Measurements from ENCODE around the gene ANKMY1.

ANKMY1 gene

GRCh38 chr2:240579071-240579762 is 21.4 kb upstream of the ANKMY1 start:
- no peak for DNase-seq (ENCODE audit: insufficient read length, low spot score)
- TF ChIP-seq, protein P1, sequence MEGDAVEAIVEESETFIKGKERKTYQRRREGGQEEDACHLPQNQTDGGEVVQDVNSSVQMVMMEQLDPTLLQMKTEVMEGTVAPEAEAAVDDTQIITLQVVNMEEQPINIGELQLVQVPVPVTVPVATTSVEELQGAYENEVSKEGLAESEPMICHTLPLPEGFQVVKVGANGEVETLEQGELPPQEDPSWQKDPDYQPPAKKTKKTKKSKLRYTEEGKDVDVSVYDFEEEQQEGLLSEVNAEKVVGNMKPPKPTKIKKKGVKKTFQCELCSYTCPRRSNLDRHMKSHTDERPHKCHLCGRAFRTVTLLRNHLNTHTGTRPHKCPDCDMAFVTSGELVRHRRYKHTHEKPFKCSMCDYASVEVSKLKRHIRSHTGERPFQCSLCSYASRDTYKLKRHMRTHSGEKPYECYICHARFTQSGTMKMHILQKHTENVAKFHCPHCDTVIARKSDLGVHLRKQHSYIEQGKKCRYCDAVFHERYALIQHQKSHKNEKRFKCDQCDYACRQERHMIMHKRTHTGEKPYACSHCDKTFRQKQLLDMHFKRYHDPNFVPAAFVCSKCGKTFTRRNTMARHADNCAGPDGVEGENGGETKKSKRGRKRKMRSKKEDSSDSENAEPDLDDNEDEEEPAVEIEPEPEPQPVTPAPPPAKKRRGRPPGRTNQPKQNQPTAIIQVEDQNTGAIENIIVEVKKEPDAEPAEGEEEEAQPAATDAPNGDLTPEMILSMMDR (IDR thresholded peaks at IDR 0.05; ENCODE audit: insufficient read depth, missing control alignments): no peak
- no peak for FAIRE-seq

GRCh38 chr2:240578488-240578887 is 20.7 kb upstream of the ANKMY1 start:
- FAIRE-seq (no peak), DNase-seq (ENCODE audit: insufficient read length, low spot score) (no peak)
- TF ChIP-seq, protein P1 (IDR thresholded peaks at IDR 0.05; ENCODE audit: insufficient read depth, missing control alignments): no peak

GRCh38 chr2:240578110-240578450 is 20.3 kb upstream of the ANKMY1 start:
- DNase-seq (ENCODE audit: insufficient read length, low spot score): no peak
- TF ChIP-seq, protein P1 (IDR thresholded peaks at IDR 0.05; ENCODE audit: insufficient read depth, missing control alignments): no peak
- no peak for FAIRE-seq

DNA sequence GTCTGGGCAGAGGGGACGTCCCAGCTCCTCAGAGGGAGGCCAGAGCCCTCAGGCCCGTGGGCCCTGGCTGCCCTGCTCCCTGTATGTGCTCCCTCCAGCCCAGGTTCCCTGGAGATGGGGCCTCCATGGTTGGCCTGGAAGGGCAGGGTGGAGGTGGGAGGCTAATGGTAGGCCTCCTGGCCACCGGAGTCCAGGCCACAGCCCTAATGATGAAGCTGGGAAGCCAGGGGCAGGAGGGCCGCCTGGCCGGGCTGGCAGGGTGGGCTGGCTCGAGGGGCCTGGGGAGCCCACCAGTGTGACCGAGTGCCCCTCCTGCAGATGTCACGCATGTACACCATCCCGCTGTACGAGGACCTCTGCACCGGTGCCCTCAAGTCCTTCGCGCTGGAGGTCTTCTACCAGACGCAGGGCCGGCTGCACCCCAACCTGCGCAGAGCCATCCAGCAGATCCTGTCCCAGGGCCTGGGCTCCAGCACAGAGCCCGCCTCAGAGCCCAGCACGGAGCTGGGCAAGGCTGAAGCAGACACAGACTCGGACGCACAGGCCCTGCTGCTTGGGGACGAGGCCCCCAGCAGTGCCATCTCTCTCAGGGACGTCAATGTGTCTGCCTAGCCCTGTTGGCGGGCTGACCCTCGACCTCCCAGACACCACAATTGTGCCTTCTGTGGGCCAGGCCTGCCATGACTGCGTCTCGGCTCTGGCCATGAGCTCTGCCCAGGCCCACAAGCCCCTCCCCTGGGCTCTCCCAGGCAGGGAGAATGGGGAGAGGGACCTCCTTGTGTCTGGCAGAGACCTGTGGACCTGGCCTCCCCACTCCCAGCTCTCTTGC is 19.7 kb upstream of the ANKMY1 start:
- TF ChIP-seq, protein P1 (IDR thresholded peaks at IDR 0.05; ENCODE audit: insufficient read depth, missing control alignments): no peak
- FAIRE-seq: no peak
- no peak for DNase-seq (ENCODE audit: insufficient read length, low spot score)

DNA sequence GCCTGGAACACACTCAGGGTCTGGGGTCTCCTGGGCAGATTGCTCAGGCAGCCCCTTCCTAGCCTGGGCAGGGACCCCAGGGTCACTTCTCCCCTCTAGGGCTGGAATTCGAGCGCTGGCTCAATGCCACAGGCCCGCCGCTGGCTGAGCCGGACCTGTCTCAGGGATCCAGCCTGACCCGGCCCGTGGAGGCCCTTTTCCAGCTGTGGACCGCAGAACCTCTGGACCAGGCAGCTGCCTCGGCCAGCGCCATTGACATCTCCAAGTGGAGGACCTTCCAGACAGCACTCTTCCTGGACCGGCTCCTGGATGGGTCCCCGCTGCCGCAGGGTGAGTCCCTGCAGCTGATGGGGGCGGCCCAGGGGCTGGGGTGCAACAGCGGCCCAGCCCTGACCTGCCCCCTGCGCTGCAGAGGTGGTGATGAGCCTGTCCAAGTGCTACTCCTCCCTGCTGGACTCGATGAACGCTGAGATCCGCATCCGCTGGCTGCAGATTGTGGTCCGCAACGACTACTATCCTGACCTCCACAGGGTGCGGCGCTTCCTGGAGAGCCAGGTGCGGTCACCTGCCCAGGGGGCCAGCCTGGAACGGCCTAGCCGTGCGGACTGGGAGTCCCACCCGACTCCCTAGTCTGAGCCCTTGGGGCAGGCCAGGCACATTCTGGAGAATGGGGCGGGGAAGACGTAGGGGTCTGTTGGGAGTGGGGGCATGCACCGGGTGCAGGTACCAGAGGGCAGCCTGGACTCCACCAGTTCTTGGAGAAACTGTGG is 18.8 kb upstream of the ANKMY1 start:
- no peak for FAIRE-seq
- TF ChIP-seq, protein P1 (IDR thresholded peaks at IDR 0.05; ENCODE audit: insufficient read depth, missing control alignments): no peak
- DNase-seq (ENCODE audit: insufficient read length, low spot score): no peak

DNA sequence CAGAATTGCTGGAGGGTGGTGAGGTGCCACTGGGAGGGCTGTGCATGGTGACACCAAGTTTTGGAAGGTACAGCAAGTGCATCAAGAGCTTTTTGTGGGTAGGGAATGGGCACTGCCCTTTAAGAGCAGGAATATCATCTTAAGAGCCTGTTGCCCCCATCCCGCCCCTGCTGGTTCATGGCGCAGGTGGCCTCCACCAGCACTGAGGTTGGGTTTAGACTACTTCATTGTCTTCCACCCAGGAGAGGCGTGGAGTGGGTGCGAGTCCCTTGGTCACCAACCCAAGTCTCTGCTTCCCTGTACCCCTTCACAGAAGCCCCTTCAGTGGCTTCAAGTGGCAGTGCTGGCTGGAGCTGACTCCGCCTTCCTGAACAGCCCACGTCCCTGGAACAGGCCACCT is 18.2 kb upstream of the ANKMY1 start:
- TF ChIP-seq, protein P1 (IDR thresholded peaks at IDR 0.05; ENCODE audit: insufficient read depth, missing control alignments): no peak
- FAIRE-seq: no peak
- DNase-seq (ENCODE audit: insufficient read length, low spot score): no peak

All from D721Med (cell line).